Measurements from ENCODE around the gene MCRS1.
A peak's percentile ranks its signal among the peaks of the same experiment; 100 is the strongest.

MCRS1 gene

GRCh38 chr12:49578471-49579112 lies 10.7 kb upstream of the MCRS1 start:
- no peak for TF ChIP-seq CTCF (conservative IDR thresholded peaks at IDR 0.05)
- H3K27ac ChIP-seq: no peak overlapping the region

GRCh38 chr12:49577589-49578315 lies 9.8 kb upstream of the MCRS1 start:
- H3K27ac ChIP-seq: no peak overlapping the region
- TF ChIP-seq CTCF (conservative IDR thresholded peaks at IDR 0.05): no peak

- peak overlapping the region; percentile 92 for H3K27ac ChIP-seq
- 0 out of 2 replicates have a peak, but pooled peaks have one; percentile 11 for TF ChIP-seq CTCF (conservative IDR thresholded peaks at IDR 0.05)
Measured at GRCh38 chr12:49568442-49569162, 660 bp upstream of the MCRS1 start.

- no peak for TF ChIP-seq CTCF (conservative IDR thresholded peaks at IDR 0.05)
- H3K27ac ChIP-seq: peak overlapping the region; percentile 92
Measured at GRCh38 chr12:49567302-49567610, 686 bp downstream of the MCRS1 start.

- no peak for TF ChIP-seq CTCF (conservative IDR thresholded peaks at IDR 0.05)
- H3K27ac ChIP-seq: no peak overlapping the region; the same call in 1 of the 2 replicates
Measured at GRCh38 chr12:49566361-49566760, 1.6 kb downstream of the MCRS1 start.

GRCh38 chr12:49565406-49566265 lies 2.3 kb downstream of the MCRS1 start:
- no peak for TF ChIP-seq CTCF (conservative IDR thresholded peaks at IDR 0.05)
- no peak overlapping the region for H3K27ac ChIP-seq

All from VCaP (cell line).